CD8-positive, alpha-beta memory T cell (primary cell): ENCODE data around the gene SIMC1. TPM values are rescaled to one million over a fixed set of nuclear protein-coding genes. Genes with fewer than 3 reads are reported as not detected.

Source experiments
- CTCF ChIA-PET: fragments of 350-600 bp; sonication (Branson Sonifier 250); formaldehyde crosslinking; loops from one replicate; lab custom pipeline; 2021; ENCODE audit warnings: antibody characterized with exemption; lab: Charles Lee
- POLR2A ChIA-PET: fragments of 350-600 bp; sonication (Branson Sonifier 250); formaldehyde crosslinking; loops from one replicate; lab custom pipeline; 2021; ENCODE audit warnings: antibody characterized with exemption; lab: Charles Lee
- DNase-seq, 5 donors: peaks; one replicate each; pipeline versions ENCODE4 v3.0.0 to v3.0.0-alpha.2; 2020 to 2022; ENCODE audit warnings: mixed read lengths in 1 of 5
- H3K27ac ChIP-seq: one replicate; pipeline ENCODE4 v1.7.0; 2013; ENCODE audit warnings: low read depth, mild to moderate bottlenecking, low read length, moderate library complexity
- H3K27me3 ChIP-seq: 2 replicates; pipeline ENCODE4 v1.7.0; 2013; ENCODE audit warnings: low read length, mild to moderate bottlenecking; ENCODE audit not compliant: insufficient read depth, poor library complexity, severe bottlenecking
- H3K36me3 ChIP-seq: 2 replicates; pipeline ENCODE4 v1.7.0; 2013; ENCODE audit warnings: mild to moderate bottlenecking, low read length, moderate library complexity; ENCODE audit not compliant: insufficient read depth
- H3K4me1 ChIP-seq: 2 replicates; pipeline ENCODE4 v1.7.0; 2013; ENCODE audit warnings: mild to moderate bottlenecking, low read length, moderate library complexity; ENCODE audit not compliant: insufficient read depth
- H3K4me3 ChIP-seq: 2 replicates; pipeline ENCODE4 v1.7.0; 2013; ENCODE audit warnings: mild to moderate bottlenecking, low read length
- H3K9me3 ChIP-seq: 2 replicates; pipeline ENCODE4 v1.7.0; 2013; ENCODE audit warnings: mild to moderate bottlenecking, low read length
- H3K27ac Mint-ChIP-seq, 8 donors: one replicate each; pipeline ENCODE4 v1.8.0; 2020 to 2021; ENCODE audit warnings: mixed read lengths in 8 of 8, mild to moderate bottlenecking in 6 of 8, inconsistent platforms in 3 of 8, moderate library complexity in 3 of 8
- H3K27me3 Mint-ChIP-seq, 2 donors: one replicate each; pipeline ENCODE4 v1.8.0; 2020 to 2021; ENCODE audit warnings: mixed read lengths in 2 of 2, mild to moderate bottlenecking in 1 of 2, moderate library complexity in 1 of 2
- H3K36me3 Mint-ChIP-seq, 3 donors: one replicate each; pipeline ENCODE4 v1.8.0; 2020 to 2021; ENCODE audit warnings: mixed read lengths in 3 of 3, inconsistent platforms in 1 of 3, mild to moderate bottlenecking in 1 of 3
- H3K4me1 Mint-ChIP-seq, 3 donors: one replicate each; pipeline ENCODE4 v1.8.0; 2020 to 2021; ENCODE audit warnings: mixed read lengths in 3 of 3, inconsistent platforms in 1 of 3, mild to moderate bottlenecking in 1 of 3
- H3K4me3 Mint-ChIP-seq, 7 donors: one replicate each; pipeline ENCODE4 v1.8.0; 2020 to 2021; ENCODE audit warnings: mixed read lengths in 7 of 7, mild to moderate bottlenecking in 6 of 7, moderate library complexity in 4 of 7, inconsistent platforms in 2 of 7
- H3K9me3 Mint-ChIP-seq, 5 donors: one replicate each; pipeline ENCODE4 v1.8.0; 2020 to 2022; ENCODE audit warnings: mixed read lengths in 5 of 5, mild to moderate bottlenecking in 3 of 5, moderate library complexity in 2 of 5, inconsistent platforms in 1 of 5
- polyA plus RNA-seq: library from polyadenylated mRNA; unstranded; fragments of 300-500 nt; fragmentation: Illumina TruSeq; gene quantifications from one replicate; pipeline ENCODE4 v1.2.3, GENCODE V29; 2021
- total RNA-seq, 2 experiments: library from RNA; stranded (reverse); gene quantifications; one replicate each; pipeline ENCODE4 v1.2.3, GENCODE V29; 2021

SIMC1 gene
- total and polyA plus RNA-seq, 3 experiments from 2014 or later = 12.0 to 21.1 (median 20.5) TPM

DNA sequence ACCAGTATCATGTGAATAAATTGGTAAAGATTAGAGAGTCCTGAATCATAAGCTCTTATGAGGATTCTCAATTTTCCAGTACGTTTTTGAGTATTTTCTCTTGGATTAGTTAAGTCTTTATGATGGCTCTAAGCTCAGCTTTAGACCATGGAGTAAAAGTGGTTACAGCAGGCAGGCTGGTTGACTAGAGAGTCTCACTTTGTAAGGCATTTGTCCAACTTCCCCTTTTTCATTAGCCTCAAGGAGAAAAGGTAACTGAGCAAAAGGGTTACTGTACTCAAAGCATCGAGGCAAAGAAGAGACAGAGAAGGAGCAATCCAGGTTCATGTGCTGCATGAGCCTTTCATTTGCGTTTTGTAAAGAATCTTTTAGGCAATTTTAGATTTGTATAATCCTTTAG, 141.7 kb downstream of the SIMC1 start:
- H3K27ac ChIP-seq = no peak overlapping the region
- no peaks in the 10 kb centered on the region for H3K4me1 ChIP-seq
- no peak overlapping the region for H3K27ac Mint-ChIP-seq
- no peaks in the 10 kb centered on the region for H3K27me3 ChIP-seq
- peaks cover 21% of the 10 kb centered on the region for H3K36me3 ChIP-seq
- H3K4me1 Mint-ChIP-seq = no peaks in the 10 kb centered on the region
- H3K9me3 ChIP-seq = no peaks in the 10 kb centered on the region
- DNase-seq = no peak
- H3K36me3 Mint-ChIP-seq = peaks cover 0 to 54% (median 10%) of the 10 kb centered on the region in 3 donors
- POLR2A ChIA-PET = interaction anchor here (0.6 kb wide), 1 partner anchor 13 kb away, joined by 10 read pairs; no protein-coding TSS in a partner anchor
- H3K27me3 Mint-ChIP-seq = no peaks in the 10 kb centered on the region
- CTCF ChIA-PET = interaction anchor here (0.9 to 1.0 kb wide), 2 partner anchors 9 to 18 kb away, joined by 4 read pairs; partner anchors contain the start of gene KIAA1191
- no peaks in the 10 kb centered on the region for H3K9me3 Mint-ChIP-seq
- peak overlapping the region in 1 of 7 donors; percentile 5 for H3K4me3 Mint-ChIP-seq
- H3K4me3 ChIP-seq = no peak overlapping the region

DNA sequence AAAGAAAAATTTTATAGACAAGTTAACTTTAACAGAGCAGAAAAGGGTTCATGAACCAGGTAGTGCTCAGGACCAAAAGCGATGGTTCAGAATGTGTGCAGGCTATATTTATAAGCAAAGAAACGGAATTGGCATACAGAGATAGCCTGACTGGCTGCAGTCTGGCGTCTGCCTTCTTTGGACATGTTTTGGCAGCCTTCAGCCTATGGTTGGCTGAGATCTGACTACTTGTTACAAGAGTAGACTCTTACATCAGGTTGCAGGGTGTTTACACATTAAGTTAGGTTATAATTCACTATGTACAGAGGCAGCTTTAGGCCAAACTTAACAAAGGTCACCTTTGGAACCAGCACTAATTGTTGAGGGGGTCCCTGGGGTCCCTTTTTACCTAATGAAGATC, 143.2 kb downstream of the SIMC1 start:
- Mint-ChIP-seq H3K27me3 (no peaks in the 10 kb centered on the region), H3K4me3 (no peak overlapping the region), H3K4me1 (peaks cover 2 to 8% (median 4%) of the 10 kb centered on the region in 3 donors), H3K27ac (no peak overlapping the region), H3K9me3 (no peaks in the 10 kb centered on the region), H3K36me3 (peaks cover 0 to 67% (median 10%) of the 10 kb centered on the region in 3 donors)
- ChIA-PET CTCF (interaction anchor here (0.6 to 1.3 kb wide), 2 partner anchors 13 to 56 kb away, joined by 3 read pairs; no protein-coding TSS in a partner anchor), POLR2A (no interaction called here)
- no peak overlapping the region for H3K27ac ChIP-seq
- no peak overlapping the region for H3K4me3 ChIP-seq
- peaks cover 3% of the 10 kb centered on the region for H3K4me1 ChIP-seq
- no peaks in the 10 kb centered on the region for H3K27me3 ChIP-seq
- no peaks in the 10 kb centered on the region for H3K9me3 ChIP-seq
- DNase-seq = no peak
- peaks cover 31% of the 10 kb centered on the region for H3K36me3 ChIP-seq

DNA sequence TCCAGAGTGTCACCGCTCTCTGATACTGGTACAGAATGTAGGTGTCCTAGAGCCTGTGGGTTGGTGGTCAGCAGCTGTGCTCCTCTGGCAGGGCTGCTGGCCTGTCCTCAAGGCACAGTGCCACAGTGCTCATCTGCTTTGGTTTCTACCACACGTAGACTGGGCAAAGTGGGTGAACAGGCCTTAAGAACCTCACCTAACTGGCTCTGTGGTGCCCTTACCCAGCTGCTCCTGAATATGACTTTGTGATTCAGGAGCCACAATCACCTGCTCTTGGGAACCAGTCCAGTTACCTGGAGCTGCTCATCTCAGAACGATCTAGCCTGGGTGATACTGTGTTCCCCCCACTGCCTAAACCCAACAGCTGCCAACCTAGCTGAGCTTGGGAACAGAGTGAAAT, 143.8 kb downstream of the SIMC1 start:
- POLR2A ChIA-PET = no interaction called here
- H3K4me1 Mint-ChIP-seq = peaks cover 6 to 14% (median 10%) of the 10 kb centered on the region in 3 donors
- no peaks in the 10 kb centered on the region for H3K9me3 Mint-ChIP-seq
- Histone ChIP-seq H3K27me3 (no peaks in the 10 kb centered on the region), H3K4me1 (peaks cover 9% of the 10 kb centered on the region), H3K9me3 (no peaks in the 10 kb centered on the region), H3K27ac (no peak overlapping the region), H3K4me3 (no peak overlapping the region), H3K36me3 (peaks cover 31% of the 10 kb centered on the region)
- H3K4me3 Mint-ChIP-seq = no peak overlapping the region
- CTCF ChIA-PET = interaction anchor here (0.6 kb wide), 1 partner anchor 56 kb away, joined by 3 read pairs; no protein-coding TSS in a partner anchor
- peaks cover 0 to 68% (median 10%) of the 10 kb centered on the region in 3 donors for H3K36me3 Mint-ChIP-seq
- DNase-seq = no peak
- H3K27me3 Mint-ChIP-seq = no peaks in the 10 kb centered on the region
- no peak overlapping the region for H3K27ac Mint-ChIP-seq

DNA sequence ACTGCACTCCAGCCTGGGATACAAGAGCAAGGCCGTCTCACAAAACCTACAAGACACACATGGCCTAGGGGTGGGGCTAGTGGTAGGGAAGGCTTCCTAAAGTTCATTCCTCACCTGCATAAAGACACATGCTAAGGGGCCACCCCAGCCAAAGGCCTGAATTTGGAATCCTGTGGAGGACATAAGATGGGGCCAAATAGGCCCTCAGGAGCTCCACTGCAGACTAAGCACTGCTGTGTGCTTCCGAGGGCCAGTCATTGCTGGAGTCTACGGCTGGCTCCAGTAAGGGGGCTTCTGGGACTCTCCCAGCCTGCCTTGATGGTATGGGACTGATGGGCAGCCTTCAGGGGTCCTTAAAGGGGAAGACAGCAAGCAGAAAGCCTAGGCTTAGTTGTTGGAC, 144.5 kb downstream of the SIMC1 start:
- peak overlapping the region in 2 of 8 donors; percentile 17 to 43 for H3K27ac Mint-ChIP-seq
- H3K27me3 Mint-ChIP-seq = no peaks in the 10 kb centered on the region
- H3K36me3 ChIP-seq = peaks cover 31% of the 10 kb centered on the region

GRCh38 chr5:176383248-176383905, 145.2 kb downstream of the SIMC1 start:
- Mint-ChIP-seq H3K4me3 (peak overlapping the region in 1 of 7 donors; percentile 38), H3K27ac (peak overlapping the region in 1 of 8 donors; percentile 81), H3K36me3 (peaks cover 0 to 77% (median 12%) of the 10 kb centered on the region in 3 donors), H3K4me1 (peaks cover 18 to 27% (median 23%) of the 10 kb centered on the region in 3 donors), H3K27me3 (no peaks in the 10 kb centered on the region), H3K9me3 (no peaks in the 10 kb centered on the region)
- no peak overlapping the region for H3K4me3 ChIP-seq
- CTCF ChIA-PET = no interaction called here
- peaks cover 20% of the 10 kb centered on the region for H3K4me1 ChIP-seq
- no peaks in the 10 kb centered on the region for H3K9me3 ChIP-seq
- peaks cover 31% of the 10 kb centered on the region for H3K36me3 ChIP-seq
- POLR2A ChIA-PET = no interaction called here
- no peak for DNase-seq
- H3K27me3 ChIP-seq = no peaks in the 10 kb centered on the region
- no peak overlapping the region for H3K27ac ChIP-seq

More for the DNA sequence above, 144.5 kb downstream of the SIMC1 start:
- Histone ChIP-seq H3K4me1 (peaks cover 16% of the 10 kb centered on the region), H3K9me3 (no peaks in the 10 kb centered on the region), H3K4me3 (no peak overlapping the region), H3K27ac (no peak overlapping the region), H3K27me3 (no peaks in the 10 kb centered on the region)
- Mint-ChIP-seq H3K9me3 (no peaks in the 10 kb centered on the region), H3K4me3 (peak overlapping the region in 1 of 7 donors; percentile 38), H3K4me1 (peaks cover 13 to 21% (median 17%) of the 10 kb centered on the region in 3 donors), H3K36me3 (peaks cover 0 to 70% (median 12%) of the 10 kb centered on the region in 3 donors)
- CTCF ChIA-PET = no interaction called here
- POLR2A ChIA-PET = no interaction called here
- no peak for DNase-seq

GRCh38 chr5:176383961-176384360, 145.7 kb downstream of the SIMC1 start:
- peaks cover 0 to 81% (median 12%) of the 10 kb centered on the region in 3 donors for H3K36me3 Mint-ChIP-seq
- peaks cover 31% of the 10 kb centered on the region for H3K36me3 ChIP-seq
- CTCF ChIA-PET = no interaction called here

DNA sequence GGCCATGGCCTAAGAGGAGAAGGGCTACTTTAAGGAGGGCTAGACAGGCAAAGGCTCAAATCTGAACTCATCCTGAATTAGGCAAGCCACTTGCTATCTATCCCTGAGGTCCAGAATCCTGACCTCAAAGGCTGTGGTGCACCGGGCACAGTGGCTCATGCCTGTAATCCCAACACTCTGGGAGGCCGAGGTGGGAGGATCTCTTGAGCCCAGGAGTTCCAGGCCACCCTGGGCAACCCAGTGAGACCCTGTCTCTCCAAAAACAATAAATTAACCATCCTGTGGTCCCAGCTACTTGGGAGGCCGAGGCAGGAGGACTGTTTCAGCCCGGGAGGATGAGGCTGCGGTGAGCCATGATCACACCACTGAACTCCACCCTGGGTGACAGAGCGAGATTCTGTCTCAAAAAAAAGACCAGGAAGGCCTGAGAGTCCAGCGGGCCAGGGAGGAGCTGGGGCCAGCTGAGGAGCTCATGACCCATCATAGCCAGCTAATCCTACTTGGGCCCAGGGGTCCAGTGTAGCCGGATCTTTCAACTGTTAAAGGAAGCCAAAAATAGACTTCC, 146.2 kb downstream of the SIMC1 start:
- no peak overlapping the region for H3K4me3 ChIP-seq
- peak overlapping the region in 1 of 8 donors; percentile 41 for H3K27ac Mint-ChIP-seq
- H3K4me1 ChIP-seq = peaks cover 20% of the 10 kb centered on the region
- peaks cover 31% of the 10 kb centered on the region for H3K36me3 ChIP-seq
- H3K27ac ChIP-seq = no peak overlapping the region
- no peaks in the 10 kb centered on the region for H3K27me3 Mint-ChIP-seq
- ChIA-PET CTCF (no interaction called here), POLR2A (no interaction called here)
- H3K9me3 ChIP-seq = no peaks in the 10 kb centered on the region
- H3K36me3 Mint-ChIP-seq = peaks cover 0 to 83% (median 10%) of the 10 kb centered on the region in 3 donors
- DNase-seq = no peak
- H3K9me3 Mint-ChIP-seq = no peaks in the 10 kb centered on the region
- H3K27me3 ChIP-seq = no peaks in the 10 kb centered on the region
- no peak overlapping the region for H3K4me3 Mint-ChIP-seq
- H3K4me1 Mint-ChIP-seq = peaks cover 24 to 31% (median 30%) of the 10 kb centered on the region in 3 donors

More at GRCh38 chr5:176383961-176384360, 145.7 kb downstream of the SIMC1 start:
- no peaks in the 10 kb centered on the region for H3K9me3 ChIP-seq
- no peak overlapping the region for H3K4me3 ChIP-seq
- H3K4me1 Mint-ChIP-seq = peaks cover 19 to 29% (median 26%) of the 10 kb centered on the region in 3 donors
- H3K27me3 Mint-ChIP-seq = no peaks in the 10 kb centered on the region
- no peaks in the 10 kb centered on the region for H3K9me3 Mint-ChIP-seq
- H3K27ac Mint-ChIP-seq = no peak overlapping the region
- POLR2A ChIA-PET = no interaction called here
- no peak for DNase-seq
- H3K4me1 ChIP-seq = peaks cover 20% of the 10 kb centered on the region
- no peak overlapping the region for H3K4me3 Mint-ChIP-seq
- no peak overlapping the region for H3K27ac ChIP-seq
- H3K27me3 ChIP-seq = no peaks in the 10 kb centered on the region

DNA sequence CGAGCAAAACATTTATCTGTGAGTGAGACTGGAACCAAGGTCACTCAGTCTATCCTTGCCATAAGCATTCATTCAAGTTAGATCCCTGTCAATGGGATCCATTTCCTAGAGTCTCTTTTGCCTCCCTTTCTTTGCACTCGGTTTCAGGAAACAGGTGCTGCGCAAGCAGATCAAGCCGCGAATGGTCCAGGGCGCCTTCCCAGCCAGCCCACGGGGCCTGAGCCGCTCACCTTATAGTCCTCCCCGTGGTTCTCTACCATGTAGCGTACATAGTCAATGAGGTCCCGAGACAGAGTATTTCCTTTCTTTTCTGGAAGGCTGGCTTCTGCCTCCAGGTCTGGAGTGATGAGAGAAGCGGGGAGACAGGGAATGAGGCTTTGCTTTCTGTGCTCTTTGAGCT, 146.8 kb downstream of the SIMC1 start:
- Mint-ChIP-seq H3K9me3 (no peaks in the 10 kb centered on the region), H3K27ac (peak overlapping the region in 2 of 8 donors; percentile 41 to 74), H3K36me3 (peaks cover 0 to 83% (median 5%) of the 10 kb centered on the region in 3 donors), H3K4me3 (peak overlapping the region in 1 of 7 donors; percentile 82), H3K4me1 (peaks cover 27 to 34% (median 34%) of the 10 kb centered on the region in 3 donors), H3K27me3 (no peaks in the 10 kb centered on the region)
- H3K4me1 ChIP-seq = peaks cover 24% of the 10 kb centered on the region
- H3K27me3 ChIP-seq = no peaks in the 10 kb centered on the region
- peaks cover 31% of the 10 kb centered on the region for H3K36me3 ChIP-seq
- CTCF ChIA-PET = no interaction called here
- no peak overlapping the region for H3K27ac ChIP-seq
- H3K9me3 ChIP-seq = no peaks in the 10 kb centered on the region
- POLR2A ChIA-PET = no interaction called here
- DNase-seq = no peak
- no peak overlapping the region for H3K4me3 ChIP-seq
